Testis (tissue), 3 donors: ENCODE data around the gene POLRMT. TPM values are rescaled to one million over a fixed set of nuclear protein-coding genes. Genes with fewer than 3 reads are reported as not detected.
A peak's percentile ranks its signal among the peaks of the same experiment; 100 is the strongest.
"Not testable (repeated sequence)": the region's sequence is repeated elsewhere in the genome, so short reads cannot be mapped to it uniquely, and the experiment has no call there.

Experiments used
- DNase-seq: peaks from one replicate; pipeline ENCODE4 v3.0.0-alpha.2; 2019
- H3K27ac ChIP-seq, 2 donors: fragments of 200-600 bp; sonication (generic); one replicate each; pipeline ENCODE4 v1.5.1; 2019
- H3K27me3 ChIP-seq: fragments of 200-600 bp; sonication (generic); one replicate; pipeline ENCODE4 v1.5.1; 2019
- H3K36me3 ChIP-seq: fragments of 200-600 bp; sonication (generic); one replicate; pipeline ENCODE4 v1.5.1; 2017; ENCODE audit warnings: low read depth; ENCODE audit errors: missing control alignments
- H3K4me1 ChIP-seq: fragments of 200-600 bp; sonication (generic); one replicate; pipeline ENCODE4 v1.5.1; 2019
- H3K4me3 ChIP-seq, 2 donors: fragments of 200-600 bp; sonication (generic); one replicate each; pipeline ENCODE4 v1.5.1; 2017 to 2019
- H3K9me3 ChIP-seq: fragments of 200-600 bp; sonication (generic); one replicate; pipeline ENCODE4 v1.5.1; 2017
- CTCF ChIP-seq, 3 experiments: fragments of 450-650 bp in 2 of 3; fragments of 200-600 bp in 1 of 3; sonication (generic) in 1 of 3; IDR thresholded peaks; one replicate each; pipeline ENCODE4 v1.5.1; 2016 to 2019; ENCODE audit warnings: antibody characterized with exemption in 3 of 3, mild to moderate bottlenecking in 2 of 3, moderate library complexity in 1 of 3
- POLR2A ChIP-seq: fragments of 450-650 bp; IDR thresholded peaks from one replicate; pipeline ENCODE4 v1.6.1; 2017; ENCODE audit warnings: antibody characterized with exemption, mild to moderate bottlenecking, moderate library complexity
- WGBS, 2 donors: methylation state at CpG; one replicate each; pipeline ENCODE4 v1.1.5; 2018; 5-methylcytosine and 5-hydroxymethylcytosine counted together
- intact Hi-C: fragments of 100-400 bp; cut with DNase I; formaldehyde crosslinking; loops from one replicate; pipeline ENCODE4 v1.15.1; 2023; ENCODE audit warnings: low total_unique reads
- polyA plus RNA-seq: library from polyadenylated mRNA; stranded (reverse); fragments of 350-450 nt; fragmentation: Illumina TruSeq; extraction: RNeasy Lipid Tissue Mini Kit (QIAGEN cat#74804); gene quantifications from one replicate; pipeline ENCODE4 v1.2.3, GENCODE V29; 2014; ENCODE audit warnings: low read depth, low replicate concordance; ENCODE audit not compliant: insufficient read depth
- total RNA-seq, 2 donors: library from RNA; depleted of rRNA; stranded (reverse); fragments of >200 nt; gene quantifications; one replicate each; pipeline ENCODE4 v1.2.3, GENCODE V29; 2016

POLRMT gene
- total and polyA plus RNA-seq, 3 donors from 2014 or later: 116 to 178 (median 137) TPM

GRCh38 chr19:676339-677105 is 43.2 kb upstream of the POLRMT start, which contains the start of gene FSTL3:
TSS of gene FSTL3 (plus strand) at chr19:676392. CDS start at chr19:676424, 32 bp downstream.
- Histone ChIP-seq H3K9me3 (no peaks in the 10 kb centered on the region), H3K27me3 (no peaks in the 10 kb centered on the region), H3K27ac (peak within 1 kb of the TSS; percentile 69 to 86), H3K36me3 (no peaks in the 10 kb centered on the region), H3K4me3 (peak within 1 kb of the TSS; percentile 51 to 52), H3K4me1 (peaks cover 44% of the 10 kb centered on the region)
- intact Hi-C loops: no loop called here
- WGBS, 2 donors: 2 to 7% methylated on average over 11 to 37 of the region's 63 CpGs
- no peak for DNase-seq
- TF ChIP-seq CTCF (IDR thresholded peaks at IDR 0.05) (no peak), POLR2A (no peak)

GRCh38 chr19:676007-676338 is 42.6 kb upstream of the POLRMT start:
- DNase-seq: no peak
- Histone ChIP-seq H3K9me3 (no peaks in the 10 kb centered on the region), H3K4me3 (peak overlapping the region; percentile 51 to 52), H3K36me3 (no peaks in the 10 kb centered on the region), H3K4me1 (peaks cover 44% of the 10 kb centered on the region), H3K27me3 (no peaks in the 10 kb centered on the region), H3K27ac (peak overlapping the region in 1 of 2 donors; percentile 86)
- intact Hi-C loops: no loop called here
- WGBS, 2 donors: 4 to 13% methylated on average over 12 to 18 of the region's 31 CpGs
- no peak for TF ChIP-seq POLR2A
- TF ChIP-seq CTCF (IDR thresholded peaks at IDR 0.05): no peak

- H3K36me3 ChIP-seq: no peaks in the 10 kb centered on the region
- TF ChIP-seq CTCF (IDR thresholded peaks at IDR 0.05) (no peak), POLR2A (no peak)
- no peaks in the 10 kb centered on the region for H3K9me3 ChIP-seq
- WGBS, 2 donors: 27 to 45% methylated on average over 31 to 38 of the region's 38 CpGs
- H3K27me3 ChIP-seq: no peaks in the 10 kb centered on the region
- H3K4me1 ChIP-seq: peaks cover 43% of the 10 kb centered on the region
- intact Hi-C loops: no loop called here
- DNase-seq: peak; percentile 62
- H3K27ac ChIP-seq: peak overlapping the region; percentile 44 to 86
- no peak overlapping the region for H3K4me3 ChIP-seq
These were observed 41.2 kb upstream of the POLRMT start for GRCh38 chr19:674282-675151.

GRCh38 chr19:670609-671075 is 37.3 kb upstream of the POLRMT start:
- TF ChIP-seq POLR2A: no peak
- no peak for TF ChIP-seq CTCF (IDR thresholded peaks at IDR 0.05)
- intact Hi-C loops: no loop called here
- Histone ChIP-seq H3K4me1 (peaks cover 21% of the 10 kb centered on the region), H3K27me3 (no peaks in the 10 kb centered on the region), H3K9me3 (no peaks in the 10 kb centered on the region), H3K27ac (no peak overlapping the region), H3K4me3 (no peak overlapping the region), H3K36me3 (no peaks in the 10 kb centered on the region)
- WGBS, 2 donors: 67 to 89% methylated on average over 5 to 9 of the region's 9 CpGs
- DNase-seq: no peak

GRCh38 chr19:668675-669434 is 35.5 kb upstream of the POLRMT start:
- 67 to 75% methylated on average over 12 of the region's 12 CpGs for WGBS, 2 donors
- H3K4me3 ChIP-seq, H3K4me1 ChIP-seq, H3K27ac ChIP-seq, H3K36me3 ChIP-seq, H3K27me3 ChIP-seq, H3K9me3 ChIP-seq, DNase-seq: not testable (repeated sequence)
- intact Hi-C loops: loop anchor here (5.0 kb wide), 1 partner anchor 63 kb away; no protein-coding TSS in a partner anchor

- intact Hi-C loops: loop anchor here (5.0 kb wide), 1 partner anchor 65 kb away; no protein-coding TSS in a partner anchor
- not testable (repeated sequence) for H3K27ac ChIP-seq, H3K36me3 ChIP-seq, H3K4me3 ChIP-seq, H3K9me3 ChIP-seq, DNase-seq, H3K27me3 ChIP-seq
- peaks cover 13% of the 10 kb centered on the region for H3K4me1 ChIP-seq
- WGBS, 2 donors: 88 to 90% methylated on average over 16 to 35 of the region's 38 CpGs
These were observed 33.7 kb upstream of the POLRMT start for GRCh38 chr19:666985-667573.
